H9 (cell line): Measurements from ENCODE around the gene DPP10. TPM values are rescaled to one million over a fixed set of nuclear protein-coding genes. Genes with fewer than 3 reads are reported as not detected.

Experiments
- DNase-seq: peaks from one replicate; pipeline ENCODE4 v3.0.0-alpha.2; 2017
- H2AFZ ChIP-seq: one replicate; pipeline ENCODE4 v1.6.1; 2013; ENCODE audit warnings: mild to moderate bottlenecking, low read length, control low read depth, moderate library complexity
- H2AK5ac ChIP-seq: 2 replicates; pipeline ENCODE4 v1.6.1; 2013; ENCODE audit warnings: low read length, control low read depth, mixed read lengths; ENCODE audit not compliant: insufficient read length
- H2BK120ac ChIP-seq: one replicate; pipeline ENCODE4 v1.6.1; 2013; ENCODE audit warnings: low read depth, mild to moderate bottlenecking, low read length, control low read depth, inconsistent platforms; ENCODE audit not compliant: poor library complexity, severe bottlenecking
- H2BK12ac ChIP-seq: 2 replicates; pipeline ENCODE4 v1.6.1; 2013; ENCODE audit warnings: low read length, control low read depth, mixed read lengths, low read depth; ENCODE audit not compliant: insufficient read length
- H2BK15ac ChIP-seq: 2 replicates; pipeline ENCODE4 v1.6.1; 2013; ENCODE audit warnings: low read depth, low read length, control low read depth
- H2BK20ac ChIP-seq: one replicate; pipeline ENCODE4 v1.6.1; 2013; ENCODE audit warnings: low read depth, mild to moderate bottlenecking, low read length, control low read depth, inconsistent platforms; ENCODE audit not compliant: poor library complexity, severe bottlenecking
- H2BK5ac ChIP-seq: 2 replicates; pipeline ENCODE4 v1.6.1; 2013; ENCODE audit warnings: low read length, control low read depth, mixed read lengths; ENCODE audit not compliant: insufficient read length
- H3K14ac ChIP-seq: 2 replicates; pipeline ENCODE4 v1.6.1; 2013; ENCODE audit warnings: low read length, control low read depth; ENCODE audit not compliant: insufficient read depth
- H3K18ac ChIP-seq: 2 replicates; pipeline ENCODE4 v1.6.1; 2013; ENCODE audit warnings: low read depth, mild to moderate bottlenecking, mixed read lengths, low read length, control low read depth; ENCODE audit not compliant: insufficient read length
- H3K23ac ChIP-seq: 2 replicates; pipeline ENCODE4 v1.6.1; 2013; ENCODE audit warnings: low read length, control low read depth, mixed read lengths, low read depth; ENCODE audit not compliant: insufficient read length
- H3K23me2 ChIP-seq: 2 replicates; pipeline ENCODE4 v1.6.1; 2013; ENCODE audit warnings: low read depth, mild to moderate bottlenecking, mixed read lengths, low read length, control low read depth; ENCODE audit not compliant: insufficient read length, poor library complexity, severe bottlenecking
- H3K27ac ChIP-seq: 2 replicates; pipeline ENCODE4 v1.5.1; 2013; ENCODE audit warnings: low read length, control low read depth, mixed read lengths, low read depth; ENCODE audit not compliant: insufficient read length
- H3K27me3 ChIP-seq: 2 replicates; pipeline ENCODE4 v1.6.1; 2013; ENCODE audit warnings: low read length, control low read depth, inconsistent platforms; ENCODE audit not compliant: insufficient read depth
- H3K4ac ChIP-seq: 2 replicates; pipeline ENCODE4 v1.6.1; 2013; ENCODE audit warnings: low read depth, mild to moderate bottlenecking, control low read depth, inconsistent platforms, low read length, moderate library complexity
- H3K4me1 ChIP-seq: 2 replicates; pipeline ENCODE4 v1.6.1; 2013; ENCODE audit warnings: low read length, control low read depth, inconsistent platforms; ENCODE audit not compliant: insufficient read depth
- H3K4me2 ChIP-seq: 2 replicates; pipeline ENCODE4 v1.6.1; 2013; ENCODE audit warnings: low read length, control low read depth, mixed read lengths; ENCODE audit not compliant: insufficient read length, insufficient read depth
- H3K56ac ChIP-seq: 2 replicates; pipeline ENCODE4 v1.6.1; 2013; ENCODE audit warnings: low read depth, mild to moderate bottlenecking, mixed read lengths, low read length, control low read depth; ENCODE audit not compliant: insufficient read length
- H3K79me1 ChIP-seq: 2 replicates; pipeline ENCODE4 v1.6.1; 2013; ENCODE audit warnings: low read depth, mild to moderate bottlenecking, moderate library complexity, low read length, control low read depth, inconsistent platforms; ENCODE audit not compliant: insufficient read depth, poor library complexity, severe bottlenecking
- H3K79me2 ChIP-seq: 2 replicates; pipeline ENCODE4 v1.6.1; 2013; ENCODE audit warnings: low read length, control low read depth, inconsistent platforms; ENCODE audit not compliant: insufficient read depth
- H3K9ac ChIP-seq: 2 replicates; pipeline ENCODE4 v1.6.1; 2013; ENCODE audit warnings: low read length, control low read depth, mixed read lengths; ENCODE audit not compliant: insufficient read length; ENCODE audit errors: extremely low read depth
- H3K9me3 ChIP-seq: one replicate; pipeline ENCODE4 v1.6.1; 2013; ENCODE audit warnings: low read depth, low read length, inconsistent platforms; ENCODE audit not compliant: control insufficient read depth
- H3T11ph ChIP-seq: one replicate; pipeline ENCODE4 v1.6.1; 2013; ENCODE audit warnings: mild to moderate bottlenecking, low read length, control low read depth, inconsistent platforms
- H4K20me1 ChIP-seq: one replicate; pipeline ENCODE4 v1.6.1; 2013; ENCODE audit not compliant: control insufficient read depth, insufficient read length, insufficient read depth
- H4K5ac ChIP-seq: 2 replicates; pipeline ENCODE4 v1.6.1; 2013; ENCODE audit warnings: low read depth, mild to moderate bottlenecking, mixed read lengths, low read length, control low read depth; ENCODE audit not compliant: insufficient read length
- H4K8ac ChIP-seq: replicated peaks from 2 replicates; pipeline ENCODE4 v1.6.1; 2013; ENCODE audit warnings: low read length, control low read depth, mixed read lengths, low read depth; ENCODE audit not compliant: insufficient read length
- H4K91ac ChIP-seq: 2 replicates; pipeline ENCODE4 v1.6.1; 2013; ENCODE audit warnings: low read depth, mild to moderate bottlenecking, moderate library complexity, mixed read lengths, low read length, control low read depth; ENCODE audit not compliant: insufficient read length
- H3K27ac Mint-ChIP-seq, 3 experiments: 2 replicates in 2 of 3; 3 replicates in 1 of 3; pipeline ENCODE4 v1.8.0; 2020 to 2021; ENCODE audit warnings: mixed read lengths in 3 of 3, mild to moderate bottlenecking in 1 of 3, moderate library complexity in 1 of 3
- H3K27me3 Mint-ChIP-seq: 2 replicates; pipeline ENCODE4 v1.8.0; 2021; ENCODE audit warnings: low read depth, mild to moderate bottlenecking, moderate library complexity, mixed read lengths
- H3K36me3 Mint-ChIP-seq, 3 experiments: 2 replicates in 2 of 3; 3 replicates in 1 of 3; pipeline ENCODE4 v1.8.0; 2020 to 2021; ENCODE audit warnings: low read depth in 3 of 3, mixed read lengths in 3 of 3; ENCODE audit not compliant: insufficient read depth in 1 of 3
- H3K4me1 Mint-ChIP-seq, 2 experiments: 2 replicates each; pipeline ENCODE4 v1.8.0; 2020; ENCODE audit warnings: mixed read lengths in 2 of 2
- H3K4me3 Mint-ChIP-seq, 2 experiments: 2 replicates in 1 of 2; 3 replicates in 1 of 2; pipeline ENCODE4 v1.8.0; 2020 to 2021; ENCODE audit warnings: mild to moderate bottlenecking in 2 of 2, mixed read lengths in 2 of 2, moderate library complexity in 1 of 2
- H3K9me3 Mint-ChIP-seq, 2 experiments: 2 replicates in 1 of 2; 3 replicates in 1 of 2; pipeline ENCODE4 v1.8.0; 2020; ENCODE audit warnings: mild to moderate bottlenecking in 2 of 2, mixed read lengths in 2 of 2, moderate library complexity in 1 of 2
- CTCF ChIP-seq: fragments of 200-600 bp; sonication (generic); conservative IDR thresholded peaks from 3 replicates; pipeline ENCODE4 v1.8.0; 2021; ENCODE audit warnings: antibody characterized with exemption, mild to moderate bottlenecking
- WGBS: extraction: QIAGEN DNeasy Blood & Tissue Kit; methylation state at CpG from one replicate; pipeline ENCODE4 v1.1.7; 2013; ENCODE audit warnings: missing lambda C conversion rate, low lambda C conversion rate, mixed read lengths; ENCODE audit not compliant: insufficient read length; ENCODE audit errors: extremely low coverage; 5-methylcytosine and 5-hydroxymethylcytosine counted together
- total RNA-seq: library from RNA; stranded (reverse); gene quantifications from 2 replicates; pipeline ENCODE4 v1.2.1, GENCODE V29; 2021

Gene DPP10
- total RNA-seq, 1 experiment from 2014 or later = 11.3 TPM

- Histone ChIP-seq H3K79me1 (no peaks in the 10 kb centered on the region), H3K4me2 (no peak overlapping the region), H3K23ac (no peak overlapping the region), H2AFZ (no peak overlapping the region), H2BK120ac (no peak overlapping the region), H3K23me2 (no peaks in the 10 kb centered on the region), H3K79me2 (no peaks in the 10 kb centered on the region), H3K9me3 (no peaks in the 10 kb centered on the region), H4K91ac (no peak overlapping the region), H4K20me1 (no peaks in the 10 kb centered on the region), H3K14ac (no peak overlapping the region), H2AK5ac (no peak overlapping the region), H3K27ac (no peak overlapping the region), H3K56ac (no peak overlapping the region), H2BK20ac (no peak overlapping the region), H3K27me3 (no peaks in the 10 kb centered on the region), H2BK5ac (no peak overlapping the region), H4K8ac (no peak overlapping the region), H4K5ac (no peak overlapping the region), H3K9ac (no peak overlapping the region), H3T11ph (no peak overlapping the region), H3K4me1 (no peaks in the 10 kb centered on the region), H3K18ac (no peak overlapping the region), H2BK15ac (no peak overlapping the region), H3K4ac (no peak overlapping the region), H2BK12ac (no peak overlapping the region)
- no CpG with 5 or more reads among the region's 2 CpGs for WGBS
- Mint-ChIP-seq H3K9me3 (no peaks in the 10 kb centered on the region; a peak in 2 of 5 replicates), H3K4me3 (no peak overlapping the region), H3K27me3 (no peaks in the 10 kb centered on the region), H3K27ac (no peak overlapping the region), H3K4me1 (no peaks in the 10 kb centered on the region), H3K36me3 (peaks cover 0 to 8% (median 3%) of the 10 kb centered on the region in 3 experiments; a peak in 4 of 7 replicates)
- DNase-seq = no peak
- no peak for TF ChIP-seq CTCF
Measured at GRCh38 chr2:115584507-115584906, 1142.1 kb downstream of the DPP10 start.
